HG03108 (cell line): ENCODE data around the gene GID8.
A peak's percentile ranks its signal among the peaks of the same experiment; 100 is the strongest.

Source experiments
- ATAC-seq: cut with Tn5 transposase; IDR thresholded peaks from one replicate; pipeline ENCODE4 v1.9.1; 2021; ENCODE audit warnings: moderate library complexity; ENCODE audit not compliant: unreplicated experiment

The GID8 gene

DNA sequence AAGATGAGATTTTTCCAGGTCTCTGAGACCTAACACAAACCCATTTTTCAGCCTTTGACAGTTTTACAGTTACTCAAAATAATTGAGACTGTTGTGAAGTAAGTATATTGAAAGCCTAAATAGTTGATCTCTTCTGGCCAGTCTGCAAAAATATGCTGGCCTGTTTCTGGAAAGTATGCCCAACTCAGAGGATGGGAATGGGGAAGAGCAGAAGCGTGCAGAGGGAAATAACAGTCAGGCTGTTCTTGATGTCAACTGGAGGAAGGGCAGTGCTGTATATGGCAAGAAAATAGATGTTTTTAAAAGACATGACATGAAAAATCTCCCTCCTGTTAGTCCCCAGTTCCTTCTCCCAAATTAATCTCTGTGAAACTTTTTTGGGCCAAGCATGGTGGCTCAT, 3.8 kb downstream of the GID8 start:
- no peak for ATAC-seq

DNA sequence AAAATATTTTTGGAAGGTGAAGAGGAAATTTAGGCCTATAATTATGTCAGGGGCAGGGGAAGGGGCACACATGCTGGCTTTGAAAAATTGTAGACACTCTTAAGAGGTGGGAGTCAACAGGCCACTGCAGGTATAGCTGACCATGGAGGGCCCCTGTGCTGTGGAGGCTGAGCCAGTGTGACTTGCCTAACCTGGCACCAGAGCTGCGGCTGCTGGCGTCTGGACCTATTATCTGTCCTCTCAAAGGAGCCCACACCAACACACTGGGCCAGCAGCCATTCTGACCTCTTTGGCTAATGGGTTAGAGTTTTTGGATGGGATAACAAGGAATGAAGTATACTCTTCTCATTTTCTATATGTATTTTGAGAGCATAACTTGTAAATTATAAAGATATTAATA, 4.5 kb downstream of the GID8 start:
- no peak for ATAC-seq

DNA sequence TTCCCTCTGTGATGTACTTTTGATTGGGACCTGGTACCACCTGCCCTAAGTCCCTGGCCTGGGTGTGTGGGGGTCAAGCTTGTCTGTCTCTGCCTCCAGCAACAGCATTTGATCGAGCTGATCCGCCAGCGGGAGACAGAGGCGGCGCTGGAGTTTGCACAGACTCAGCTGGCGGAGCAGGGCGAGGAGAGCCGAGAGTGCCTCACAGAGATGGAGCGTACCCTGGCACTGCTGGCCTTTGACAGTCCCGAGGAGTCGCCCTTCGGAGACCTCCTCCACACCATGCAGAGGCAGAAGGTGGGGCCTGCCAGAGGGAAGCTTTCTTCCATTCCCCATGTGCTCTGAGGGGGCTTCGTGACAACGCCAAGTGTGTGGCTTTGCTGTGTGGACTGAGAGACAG, 5.4 kb downstream of the GID8 start:
- ATAC-seq = no peak

DNA sequence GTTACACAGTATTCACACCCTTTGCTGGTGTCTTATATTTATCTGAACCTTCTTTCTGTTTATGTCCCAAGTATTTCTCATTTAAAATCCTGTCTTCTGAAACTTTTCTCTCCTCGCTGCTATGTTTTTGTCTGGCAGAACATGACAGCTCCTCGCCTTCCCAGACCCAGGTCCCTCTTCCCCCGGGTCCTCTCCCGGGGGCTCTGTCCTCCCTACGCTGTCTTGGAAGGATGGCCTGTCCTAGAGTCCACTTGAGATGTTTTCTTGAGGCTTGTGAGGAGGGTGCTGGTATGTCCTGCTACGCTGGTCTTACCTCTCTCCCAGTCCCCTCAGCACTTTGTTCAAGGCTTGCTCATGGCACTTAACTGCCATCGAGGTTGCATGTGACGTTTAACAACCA, 6.2 kb downstream of the GID8 start:
- ATAC-seq = no peak

DNA sequence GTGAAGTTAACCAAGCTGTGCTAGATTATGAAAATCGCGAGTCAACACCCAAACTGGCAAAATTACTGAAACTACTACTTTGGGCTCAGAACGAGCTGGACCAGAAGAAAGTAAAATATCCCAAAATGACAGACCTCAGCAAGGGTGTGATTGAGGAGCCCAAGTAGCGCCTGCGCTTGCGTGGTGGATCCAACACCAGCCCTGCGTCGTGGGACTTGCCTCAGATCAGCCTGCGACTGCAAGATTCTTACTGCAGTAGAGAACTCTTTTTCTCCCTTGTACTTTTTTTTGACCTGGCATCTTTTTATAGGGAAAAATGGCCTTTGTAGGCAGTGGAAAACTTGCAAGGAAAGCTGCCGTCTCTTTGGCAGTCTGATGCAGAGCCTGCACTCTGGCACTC, 6.8 kb downstream of the GID8 start:
- no peak for ATAC-seq

DNA sequence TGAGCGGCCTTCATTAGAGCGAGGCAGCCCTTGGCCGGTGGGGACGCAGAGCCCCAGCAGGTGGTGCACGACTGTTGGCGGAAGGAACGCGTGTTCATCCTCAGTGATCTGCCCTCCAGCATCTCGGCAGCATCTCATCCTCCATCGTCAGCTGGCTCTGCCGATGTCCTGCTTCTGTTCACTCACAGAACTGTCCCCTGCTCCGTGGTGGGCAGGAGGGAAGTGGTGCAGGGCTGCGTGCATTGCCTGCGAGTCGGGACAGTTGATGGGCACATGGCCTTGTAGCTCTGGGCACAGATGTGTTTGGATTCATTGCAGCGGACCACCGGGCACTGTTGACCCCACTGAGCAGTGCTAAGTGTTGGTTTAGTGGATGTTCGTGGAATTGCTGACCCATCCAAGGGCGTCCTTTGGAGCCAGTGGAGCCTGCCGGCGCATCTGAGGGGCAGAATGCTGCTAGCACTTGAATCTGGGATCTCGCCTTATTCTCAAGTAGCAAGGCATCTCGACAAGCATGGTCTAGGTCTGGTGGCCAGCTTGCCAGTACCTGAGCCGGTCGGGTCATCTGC, 7.9 kb downstream of the GID8 start:
- no peak for ATAC-seq

DNA sequence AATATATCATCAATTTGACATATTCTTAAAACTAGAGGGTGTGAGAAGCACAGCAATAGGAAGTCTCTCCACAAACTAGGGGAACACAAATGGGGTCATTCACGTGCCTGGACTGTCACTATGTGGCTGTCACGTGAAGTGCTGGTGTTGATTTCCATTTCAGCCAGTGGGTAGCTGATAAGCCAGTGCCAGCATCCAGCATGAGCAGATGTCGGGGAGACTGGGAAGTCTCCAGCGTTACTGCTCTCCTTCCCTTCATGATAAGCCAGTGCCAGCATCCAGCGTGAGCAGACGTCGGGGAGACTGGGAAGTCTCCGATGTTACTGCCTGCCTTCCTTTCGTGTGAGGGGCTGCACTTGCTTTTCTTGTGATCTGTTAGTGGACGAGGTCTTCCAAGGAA, 9.0 kb downstream of the GID8 start:
- no peak for ATAC-seq

DNA sequence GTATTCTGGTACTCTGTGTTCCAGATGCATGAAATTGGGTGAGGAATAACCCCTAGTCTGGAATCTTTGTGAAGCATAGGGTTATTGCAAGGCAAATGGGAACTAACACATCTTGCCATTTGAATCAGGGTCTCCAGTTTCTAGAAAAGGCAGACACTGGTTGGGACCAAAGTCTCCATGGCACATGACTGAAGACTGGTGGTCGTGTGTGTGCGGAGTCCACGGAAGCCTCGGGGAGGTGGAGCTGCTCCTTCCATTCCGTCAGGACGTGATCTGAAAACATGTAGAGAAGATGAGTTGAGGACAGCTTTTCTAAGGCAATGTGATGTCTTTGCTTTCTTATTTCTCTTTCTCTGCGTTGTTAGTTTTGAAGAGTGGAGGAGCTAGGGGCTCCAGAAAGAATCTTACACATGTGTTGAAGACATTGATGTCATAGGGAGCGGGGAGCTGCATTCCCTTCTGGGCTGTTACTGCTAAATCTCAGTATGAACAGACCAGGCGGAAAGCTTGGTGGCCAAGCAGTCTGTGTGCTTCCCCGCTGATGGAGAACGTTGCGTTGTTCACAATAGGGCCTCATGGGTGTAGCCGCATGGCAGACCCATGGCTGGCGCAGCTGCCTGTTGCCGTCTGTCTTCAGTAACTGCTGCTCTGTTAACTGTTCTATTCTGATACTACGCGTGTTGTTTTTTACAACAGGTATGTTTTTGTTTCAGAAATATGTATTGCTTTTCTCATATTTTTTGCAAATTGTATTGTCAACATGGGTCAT, 9.8 kb downstream of the GID8 start:
- no peak for ATAC-seq

DNA sequence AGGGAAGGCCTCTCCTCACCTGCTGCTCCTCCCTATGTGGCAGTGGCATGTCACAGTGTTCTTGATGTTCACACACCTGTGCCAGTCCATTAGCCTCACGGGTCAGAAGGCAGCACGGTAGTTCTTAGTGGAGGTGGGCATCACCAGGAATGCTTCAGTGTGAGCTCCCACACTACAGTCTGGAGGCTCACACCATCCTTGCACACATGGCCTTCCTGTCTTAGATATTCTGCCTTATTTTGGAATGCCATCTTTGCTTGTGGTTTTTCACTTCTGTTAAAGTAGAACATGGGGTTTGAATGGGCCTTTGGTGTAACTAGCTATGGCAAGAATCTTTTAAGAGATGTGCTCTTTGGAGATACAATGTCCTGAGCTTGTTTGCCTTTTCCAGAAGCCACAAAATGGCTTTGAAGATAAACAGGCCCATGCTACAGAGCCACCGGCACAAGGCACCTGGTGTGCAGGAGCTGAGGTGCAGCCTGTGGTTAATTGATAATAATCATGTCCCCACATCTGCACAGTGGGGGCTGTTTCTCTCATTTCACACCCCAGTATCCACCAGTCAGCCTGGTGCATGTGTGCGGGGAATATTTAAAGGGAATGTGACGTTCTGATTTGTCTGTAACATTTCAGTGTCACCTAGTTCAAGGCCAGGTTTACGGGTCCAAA, 11.3 kb downstream of the GID8 start:
- no peak for ATAC-seq

DNA sequence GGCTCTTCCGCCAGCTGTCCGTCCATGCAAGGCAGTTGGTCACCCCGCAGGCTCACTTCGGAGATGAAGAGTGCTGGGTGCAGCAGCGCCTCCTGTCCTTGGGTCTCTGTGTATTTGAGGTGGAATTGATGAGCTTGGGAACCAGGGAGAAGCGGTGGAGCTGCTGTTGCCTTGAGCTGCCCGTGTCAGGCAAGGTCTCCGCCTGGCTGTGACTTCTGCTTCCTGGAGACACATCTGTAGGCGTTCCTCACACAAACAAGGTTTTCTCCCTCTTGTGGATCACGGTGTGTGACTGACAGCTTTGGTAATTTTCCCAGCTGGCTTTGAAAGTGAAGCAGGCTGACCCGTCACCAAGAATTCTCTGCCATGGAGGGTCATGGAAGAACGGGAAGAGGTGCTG, 12.0 kb downstream of the GID8 start:
- no peak for ATAC-seq

DNA sequence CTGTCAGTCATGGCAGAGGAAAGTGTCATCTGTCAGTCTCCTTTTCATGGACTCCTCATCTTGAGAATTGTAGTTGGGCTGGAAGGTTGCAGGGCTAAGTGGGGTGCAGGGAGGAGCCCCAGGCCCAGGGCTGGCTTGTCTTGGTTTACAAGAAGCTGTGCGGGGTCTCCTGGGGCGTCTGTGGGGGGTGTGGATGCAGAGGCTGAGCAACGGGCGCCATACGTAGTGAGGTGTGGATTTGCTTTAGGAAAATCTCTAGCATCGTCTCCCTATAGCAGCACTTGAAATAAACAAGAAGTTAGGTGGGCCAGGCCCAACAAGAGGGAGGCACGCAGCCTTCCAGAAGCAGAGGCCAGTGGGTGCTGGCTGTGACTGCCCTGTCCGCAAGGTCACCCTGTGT, 12.8 kb downstream of the GID8 start:
- no peak for ATAC-seq

DNA sequence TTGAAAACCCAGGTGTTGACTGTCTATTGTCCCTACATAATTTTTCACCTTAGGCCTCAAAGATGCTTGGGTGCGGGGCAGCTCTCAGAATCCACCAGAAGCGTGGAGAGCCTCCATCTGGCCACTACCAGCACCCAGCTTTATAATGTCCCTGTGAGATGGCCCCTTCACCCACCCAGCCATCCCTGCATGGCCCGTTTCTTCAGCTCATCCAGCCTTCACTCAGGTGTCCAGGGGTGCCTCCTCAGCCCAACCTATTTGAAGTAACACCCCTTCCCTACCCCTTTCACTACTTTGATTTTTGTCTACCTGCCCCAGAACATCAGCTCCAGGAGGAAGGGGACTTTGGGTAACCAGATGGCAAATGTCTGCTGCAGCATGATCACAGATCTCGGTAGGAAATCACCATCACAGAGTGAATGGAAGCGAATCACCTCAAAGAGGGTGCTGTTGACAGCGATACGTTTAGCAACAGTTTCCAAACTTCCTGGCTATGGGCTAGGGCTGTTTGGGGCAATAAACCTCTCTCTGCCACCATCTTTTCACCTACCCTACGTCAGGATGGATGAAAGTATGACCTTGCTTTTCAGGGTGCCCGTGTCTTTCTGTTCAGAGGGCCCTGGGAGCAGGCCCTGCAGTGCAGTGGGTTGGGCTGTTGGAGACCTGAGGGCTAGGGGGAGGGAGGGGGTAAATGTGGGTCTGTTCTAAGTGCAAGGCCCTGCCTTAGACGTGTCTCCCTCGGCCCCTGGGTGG, 13.4 kb downstream of the GID8 start:
- no peak for ATAC-seq

DNA sequence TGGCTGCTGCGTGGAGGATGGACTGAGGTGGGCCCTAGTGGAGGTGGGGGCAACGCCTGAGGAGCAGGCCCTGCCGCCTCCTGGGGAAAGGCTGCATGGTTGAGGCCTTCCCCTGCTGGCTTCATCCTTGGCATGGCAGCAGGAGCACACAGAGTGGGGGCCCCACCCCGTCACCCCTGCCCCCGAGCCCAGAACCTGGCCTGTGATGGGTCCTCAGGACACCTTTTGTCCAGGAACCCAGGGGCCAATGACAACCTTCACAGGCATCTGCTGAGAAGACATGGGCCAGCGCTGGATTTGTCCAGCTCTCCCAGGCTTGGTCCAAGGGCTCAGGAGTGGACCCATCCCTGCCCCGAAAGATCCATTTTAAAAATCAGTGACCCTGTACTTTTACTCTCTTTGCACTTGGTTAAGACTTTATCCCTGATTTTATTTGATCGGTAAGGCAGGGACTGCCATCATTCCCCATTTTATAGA, 14.0 kb downstream of the GID8 start:
- no peak for ATAC-seq

DNA sequence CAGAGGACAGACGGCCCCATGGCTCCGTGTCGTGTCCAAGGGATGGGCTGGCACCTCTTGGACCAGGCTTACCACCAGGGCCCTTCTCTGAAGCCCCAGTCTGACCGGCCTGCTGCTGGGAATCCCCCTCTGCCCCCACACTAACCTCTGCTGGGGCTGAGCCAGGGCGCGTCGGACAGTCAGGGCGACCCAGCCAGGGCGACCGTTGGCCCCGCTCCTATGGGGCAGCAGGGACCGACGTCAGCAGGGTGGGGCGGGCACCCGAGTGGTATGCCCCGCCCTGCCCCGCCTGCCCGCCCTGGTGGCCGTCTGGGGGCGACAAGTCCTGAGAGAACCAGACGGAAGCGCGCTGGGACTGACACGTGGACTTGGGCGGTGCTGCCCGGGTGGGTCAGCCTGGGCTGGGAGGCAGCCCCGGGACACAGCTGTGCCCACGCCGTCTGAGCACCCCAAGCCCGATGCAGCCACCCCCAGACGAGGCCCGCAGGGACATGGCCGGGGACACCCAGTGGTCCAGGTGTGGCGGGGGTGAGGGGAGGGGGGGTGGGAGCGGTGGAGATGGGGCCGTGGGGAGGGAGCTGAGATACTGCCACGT, 14.5 kb downstream of the GID8 start, which contains the start of gene SLC17A9:
SLC17A9 (plus strand) TSS at position 337 of the 595 bp plus-strand sequence; CDS start at position 459, 122 bp downstream.
- ATAC-seq = peak; percentile 50

DNA sequence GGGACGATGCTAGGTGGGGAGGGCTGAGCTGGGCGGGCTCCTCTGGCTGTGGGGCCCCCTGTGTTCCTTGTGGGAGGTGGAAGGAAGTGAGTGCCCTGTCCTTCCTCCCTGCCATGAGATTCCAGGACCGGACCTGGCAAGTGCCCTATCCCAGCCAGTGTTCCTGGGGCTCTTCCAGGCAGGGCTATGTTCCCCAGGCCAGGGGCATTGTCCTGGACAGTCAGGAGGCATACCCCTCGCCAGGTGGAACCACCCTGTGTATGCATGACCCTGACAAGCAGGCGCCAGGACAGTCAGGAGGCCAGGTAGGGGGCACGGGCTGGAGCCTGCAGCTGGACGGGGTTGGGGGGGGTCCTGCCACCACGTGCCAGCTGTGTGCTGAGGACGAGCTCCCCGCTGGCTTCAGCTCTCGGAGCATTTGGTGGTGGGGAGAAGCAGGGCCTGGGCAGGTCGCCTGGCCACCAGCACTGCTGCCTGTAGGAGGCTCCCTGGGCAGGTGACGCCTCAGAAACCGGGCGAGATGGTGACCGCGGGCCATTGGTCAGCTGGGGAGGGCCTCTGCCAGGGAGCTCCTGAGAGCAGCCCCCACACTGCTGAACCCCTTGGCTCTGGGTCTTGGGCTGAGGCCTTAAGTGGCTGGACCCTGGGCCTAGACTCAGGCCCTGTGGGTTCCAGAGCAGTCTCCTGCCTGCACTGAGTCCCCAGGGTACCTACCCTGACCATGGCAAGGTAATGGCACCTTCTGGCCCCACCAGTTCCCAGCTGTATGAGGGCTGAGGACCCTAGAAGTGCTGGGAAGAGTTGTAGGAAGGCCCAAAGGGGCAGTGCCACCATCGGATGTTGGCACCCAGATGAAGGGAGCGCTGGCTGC, 15.3 kb downstream of the GID8 start:
- no peak for ATAC-seq

DNA sequence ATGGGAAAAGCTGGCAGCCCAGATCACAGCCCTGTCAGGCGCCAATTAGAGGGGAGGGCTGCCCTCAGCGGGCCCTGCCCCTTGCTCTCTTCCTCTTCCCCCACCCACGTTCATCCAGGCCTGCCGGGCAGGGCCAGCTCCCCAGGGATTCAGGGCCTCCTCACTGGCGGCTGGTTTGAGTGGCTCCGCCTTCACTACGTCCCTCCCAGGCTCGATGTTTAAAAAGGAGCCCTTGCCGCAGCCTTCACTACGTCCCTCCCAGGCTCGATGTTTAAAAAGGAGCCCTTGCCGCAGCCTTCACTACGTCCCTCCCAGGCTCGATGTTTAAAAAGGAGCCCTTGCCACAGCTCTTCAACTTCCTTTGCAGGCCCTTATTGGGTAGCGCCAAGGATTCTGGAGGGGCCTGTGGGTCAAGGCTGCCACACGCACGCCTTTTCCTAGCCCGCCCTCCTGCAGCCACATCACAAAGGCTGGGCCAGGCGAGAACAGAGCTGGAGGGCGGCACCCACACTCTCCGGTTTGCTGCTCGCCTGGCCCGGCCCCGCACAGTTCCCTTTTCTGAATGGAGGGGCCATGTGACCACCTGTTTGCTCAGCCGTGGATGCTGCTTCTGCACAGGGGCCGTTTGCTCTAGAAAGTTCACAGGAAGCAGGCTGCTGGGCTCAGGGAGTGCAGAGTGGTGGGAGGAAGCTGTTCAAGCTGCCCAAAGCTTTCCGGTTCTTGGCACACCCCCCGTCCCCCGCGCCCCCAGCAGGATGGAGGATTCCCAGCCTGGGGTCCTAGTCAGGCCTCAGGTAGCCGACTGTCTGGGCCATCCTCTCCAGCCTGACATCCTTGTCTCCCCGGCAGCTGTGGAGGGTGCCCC, 16.1 kb downstream of the GID8 start:
- ATAC-seq = peak; percentile 75

DNA sequence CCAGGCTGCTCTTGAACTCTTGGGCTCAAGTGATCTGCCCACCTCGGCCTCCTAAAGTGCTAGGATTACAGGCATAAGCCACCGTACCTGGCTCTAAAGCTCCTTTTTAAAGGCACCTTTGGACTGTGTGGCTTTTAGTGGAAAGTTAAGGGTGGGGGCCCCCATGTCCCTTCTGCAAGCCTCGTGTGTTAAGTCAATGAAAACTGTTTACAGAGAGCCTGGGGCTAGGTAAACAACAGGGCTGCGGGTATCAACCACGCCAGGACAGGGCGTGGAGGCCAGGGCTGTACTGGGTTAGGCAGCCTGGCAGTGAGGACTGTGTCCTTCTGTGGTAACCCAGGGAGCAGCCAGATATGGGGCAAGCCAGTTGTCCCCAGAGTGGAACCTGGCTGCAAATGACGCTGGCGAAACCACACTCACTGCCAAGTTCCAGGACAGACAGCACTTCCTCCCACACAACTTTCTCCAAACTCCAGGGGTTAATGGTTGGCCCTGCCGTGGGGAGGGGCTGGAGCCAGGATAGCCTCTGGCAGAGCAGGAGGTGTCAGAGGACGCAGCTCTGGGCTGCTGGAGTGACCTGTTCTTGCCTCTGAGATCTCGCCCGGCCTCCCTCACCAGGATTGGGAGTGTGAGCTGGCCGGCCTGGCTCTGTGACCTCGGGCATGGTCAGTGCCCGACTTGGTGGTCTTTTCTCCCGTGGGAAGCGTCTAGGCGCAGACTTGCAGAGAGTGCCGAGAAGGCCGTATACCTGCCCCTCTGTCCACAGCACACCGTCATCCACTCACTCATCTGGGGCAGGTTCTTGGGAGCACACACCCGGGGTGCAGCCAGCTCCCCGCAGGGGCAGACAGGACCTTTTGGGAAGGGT, 17.8 kb downstream of the GID8 start:
- ATAC-seq = no peak
